ENCODE measurements around the gene CNTN4. TPM values are rescaled to one million over a fixed set of nuclear protein-coding genes. Genes with fewer than 3 reads are reported as not detected.
"Not testable (repeated sequence)": the region's sequence is repeated elsewhere in the genome, so short reads cannot be mapped to it uniquely, and the experiment has no call there.

The CNTN4 gene
- total RNA-seq, 8 experiments from 2014 or later = 0.31 to 27.6 (median 15.8) TPM

GRCh38 chr3:2961576-2961975, 862.9 kb downstream of the CNTN4 start:
- Histone ChIP-seq H3K4me1 (replicated peaks in 1 of 2) (no peaks in the 10 kb centered on the region), H3K4me3 (no peak overlapping the region), H3K27ac (no peak overlapping the region)
- in situ Hi-C loops (cut with MboI; ENCODE audit: low pct_unique_long_range_greater_than_20kb in 2 of 9, low sequenced_read_pairs in 9 of 9, unreplicated experiment in 9 of 9) = no loop called here
- whole genome bisulfite sequencing, 10 experiments = 0 to 100% (median 65%) methylated on average over 1 of the region's 1 CpG; no CpG with 5 or more reads in 2 of the 10 experiments
- ATAC-seq (replicated peaks in 6 of 8) = no peak

- in situ Hi-C loops (cut with MboI; ENCODE audit: low pct_unique_long_range_greater_than_20kb in 2 of 9, low sequenced_read_pairs in 9 of 9, unreplicated experiment in 9 of 9) = no loop called here
- Histone ChIP-seq H3K27ac (no peak overlapping the region), H3K4me1 (replicated peaks in 1 of 2) (no peaks in the 10 kb centered on the region), H3K4me3 (no peak overlapping the region)
- no peak for ATAC-seq (replicated peaks in 6 of 8)
- WGBS, 10 experiments = 3 to 100% (median 94%) methylated on average over 1 to 2 of the region's 2 CpGs; no CpG with 5 or more reads in 1 of the 10 experiments
Measured at GRCh38 chr3:2967871-2968270, 869.2 kb downstream of the CNTN4 start.

- Histone ChIP-seq H3K27ac (no peak overlapping the region), H3K4me1 (replicated peaks in 1 of 2) (no peaks in the 10 kb centered on the region), H3K4me3 (no peak overlapping the region)
- in situ Hi-C loops (cut with MboI; ENCODE audit: low pct_unique_long_range_greater_than_20kb in 2 of 9, low sequenced_read_pairs in 9 of 9, unreplicated experiment in 9 of 9) = no loop called here
- ATAC-seq (replicated peaks in 6 of 8) = no peak
Measured at GRCh38 chr3:2968475-2968874, 869.8 kb downstream of the CNTN4 start.

GRCh38 chr3:2976212-2976611, 877.5 kb downstream of the CNTN4 start:
- WGBS, 10 experiments = 0 to 94% (median 63%) methylated on average over 2 to 3 of the region's 3 CpGs; no CpG with 5 or more reads in 4 of the 10 experiments
- Histone ChIP-seq H3K4me1 (replicated peaks in 1 of 2) (peaks cover 0 to 15% of the 10 kb centered on the region in 2 donors), H3K27ac (no peak overlapping the region), H3K4me3 (no peak overlapping the region)
- no peak for ATAC-seq (replicated peaks in 6 of 8)
- in situ Hi-C loops (cut with MboI; ENCODE audit: low pct_unique_long_range_greater_than_20kb in 2 of 9, low sequenced_read_pairs in 9 of 9, unreplicated experiment in 9 of 9) = no loop called here

GRCh38 chr3:2976796-2977195, 878.1 kb downstream of the CNTN4 start:
- Histone ChIP-seq H3K27ac (no peak overlapping the region), H3K4me3 (no peak overlapping the region), H3K4me1 (replicated peaks in 1 of 2) (peaks cover 0 to 15% of the 10 kb centered on the region in 2 donors)
- in situ Hi-C loops (cut with MboI; ENCODE audit: low pct_unique_long_range_greater_than_20kb in 2 of 9, low sequenced_read_pairs in 9 of 9, unreplicated experiment in 9 of 9) = no loop called here
- 0 to 100% (median 60%) methylated on average over 1 of the region's 1 CpG; no CpG with 5 or more reads in 3 of the 10 experiments for WGBS, 10 experiments
- ATAC-seq (replicated peaks in 6 of 8) = no peak

- Histone ChIP-seq H3K27ac (no peak overlapping the region), H3K4me3 (no peak overlapping the region), H3K4me1 (replicated peaks in 1 of 2) (peaks cover 0 to 15% of the 10 kb centered on the region in 2 donors)
- in situ Hi-C loops (cut with MboI; ENCODE audit: low pct_unique_long_range_greater_than_20kb in 2 of 9, low sequenced_read_pairs in 9 of 9, unreplicated experiment in 9 of 9) = no loop called here
- ATAC-seq (replicated peaks in 6 of 8) = no peak
- WGBS, 10 experiments = 7 to 49% (median 29%) methylated on average over 3 to 9 of the region's 9 CpGs
Measured at GRCh38 chr3:2978977-2979732, 880.5 kb downstream of the CNTN4 start.

GRCh38 chr3:2984005-2984830, 885.6 kb downstream of the CNTN4 start:
- H3K4me1 ChIP-seq (replicated peaks in 1 of 2) = peaks cover 0 to 12% of the 10 kb centered on the region in 2 donors
- no peak overlapping the region for H3K4me3 ChIP-seq
- WGBS, 10 experiments = 15 to 93% (median 66%) methylated on average over 1 to 7 of the region's 7 CpGs
- no peak overlapping the region for H3K27ac ChIP-seq
- in situ Hi-C loops (cut with MboI; ENCODE audit: low pct_unique_long_range_greater_than_20kb in 2 of 9, low sequenced_read_pairs in 9 of 9, unreplicated experiment in 9 of 9) = no loop called here
- no peak for ATAC-seq (replicated peaks in 6 of 8)

- in situ Hi-C loops (cut with MboI; ENCODE audit: low pct_unique_long_range_greater_than_20kb in 2 of 9, low sequenced_read_pairs in 9 of 9, unreplicated experiment in 9 of 9) = no loop called here
- ATAC-seq (replicated peaks in 6 of 8) = no peak
- Histone ChIP-seq H3K27ac (no peak overlapping the region), H3K4me1 (replicated peaks in 1 of 2) (peaks cover 0 to 6% of the 10 kb centered on the region in 2 donors), H3K4me3 (no peak overlapping the region)
- WGBS, 10 experiments = 20 to 100% (median 93%) methylated on average over 1 to 2 of the region's 2 CpGs
Measured at GRCh38 chr3:2984831-2985220, 886.2 kb downstream of the CNTN4 start.

GRCh38 chr3:2985479-2985878, 886.8 kb downstream of the CNTN4 start:
- Histone ChIP-seq H3K27ac (no peak overlapping the region), H3K4me3 (no peak overlapping the region), H3K4me1 (replicated peaks in 1 of 2) (no peaks in the 10 kb centered on the region)
- ATAC-seq (replicated peaks in 6 of 8) = no peak
- 0 to 100% (median 85%) methylated on average over 1 to 5 of the region's 5 CpGs; no CpG with 5 or more reads in 2 of the 10 experiments for WGBS, 10 experiments
- in situ Hi-C loops (cut with MboI; ENCODE audit: low pct_unique_long_range_greater_than_20kb in 2 of 9, low sequenced_read_pairs in 9 of 9, unreplicated experiment in 9 of 9) = no loop called here

- in situ Hi-C loops (cut with MboI; ENCODE audit: low pct_unique_long_range_greater_than_20kb in 2 of 9, low sequenced_read_pairs in 9 of 9, unreplicated experiment in 9 of 9) = no loop called here
Measured at GRCh38 chr3:2992534-2992933, 893.9 kb downstream of the CNTN4 start.

GRCh38 chr3:2993130-2993529, 894.5 kb downstream of the CNTN4 start:
- 0 to 100% (median 100%) methylated on average over 1 to 5 of the region's 5 CpGs; no CpG with 5 or more reads in 3 of the 10 experiments for WGBS, 10 experiments
- in situ Hi-C loops (cut with MboI; ENCODE audit: low pct_unique_long_range_greater_than_20kb in 2 of 9, low sequenced_read_pairs in 9 of 9, unreplicated experiment in 9 of 9); H3K4me3 ChIP-seq; ATAC-seq (replicated peaks in 6 of 8); H3K27ac ChIP-seq: not testable (repeated sequence)
- peaks cover 20 to 38% of the 10 kb centered on the region in 2 donors for H3K4me1 ChIP-seq (replicated peaks in 1 of 2)

More at GRCh38 chr3:2992534-2992933, 893.9 kb downstream of the CNTN4 start:
- peaks cover 20 to 37% of the 10 kb centered on the region in 2 donors for H3K4me1 ChIP-seq (replicated peaks in 1 of 2)
- WGBS, 10 experiments = 0 to 80% (median 17%) methylated on average over 1 of the region's 2 CpGs; no CpG with 5 or more reads in 5 of the 10 experiments
- H3K27ac ChIP-seq = no peak overlapping the region
- ATAC-seq (replicated peaks in 6 of 8) = no peak
- H3K4me3 ChIP-seq = no peak overlapping the region

- H3K4me1 ChIP-seq (replicated peaks in 1 of 2) = peaks cover 20 to 38% of the 10 kb centered on the region in 2 donors
- H3K27ac ChIP-seq = no peak overlapping the region
- WGBS, 10 experiments = 0 to 40% (median 0%) methylated on average over 1 of the region's 1 CpG; no CpG with 5 or more reads in 3 of the 10 experiments
- ATAC-seq (replicated peaks in 6 of 8) = no peak
- no peak overlapping the region for H3K4me3 ChIP-seq
- in situ Hi-C loops (cut with MboI; ENCODE audit: low pct_unique_long_range_greater_than_20kb in 2 of 9, low sequenced_read_pairs in 9 of 9, unreplicated experiment in 9 of 9) = no loop called here
Measured at GRCh38 chr3:2993736-2994135, 895.1 kb downstream of the CNTN4 start.

GRCh38 chr3:2995195-2995594, 896.5 kb downstream of the CNTN4 start:
- ATAC-seq (replicated peaks in 6 of 8) = peak in 5 of 8 experiments; percentile 46 to 73 (median 68)
- Histone ChIP-seq H3K4me1 (replicated peaks in 1 of 2) (peaks cover 20 to 38% of the 10 kb centered on the region in 2 donors), H3K4me3 (no peak overlapping the region), H3K27ac (peak overlapping the region in 1 of 2 donors; percentile 73)
- in situ Hi-C loops (cut with MboI; ENCODE audit: low pct_unique_long_range_greater_than_20kb in 2 of 9, low sequenced_read_pairs in 9 of 9, unreplicated experiment in 9 of 9) = no loop called here
- WGBS, 10 experiments = 0 to 90% (median 53%) methylated on average over 2 to 5 of the region's 5 CpGs; no CpG with 5 or more reads in 1 of the 10 experiments
